ENCODE measurements around the gene ADGRF3.
"Not testable (repeated sequence)": the region's sequence is repeated elsewhere in the genome, so short reads cannot be mapped to it uniquely, and the experiment has no call there.

DNA sequence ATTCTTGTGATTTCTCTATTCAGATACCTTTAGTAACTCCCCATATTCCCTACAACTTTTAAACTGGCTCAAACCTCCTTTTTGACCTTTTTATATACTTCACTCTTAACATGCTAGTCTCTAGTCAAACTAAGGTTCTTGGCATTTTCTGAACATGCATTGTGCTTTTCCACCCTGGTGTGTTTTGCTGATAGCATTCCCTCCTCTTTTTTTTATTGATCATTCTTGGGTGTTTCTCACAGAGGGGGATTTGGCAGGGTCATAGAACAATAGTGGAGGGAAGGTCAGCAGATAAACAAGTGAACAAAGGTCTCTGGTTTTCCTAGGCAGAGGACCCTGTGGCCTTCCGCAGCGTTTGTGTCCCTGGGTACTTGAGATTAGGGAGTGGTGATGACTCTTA lies 23.1 kb upstream of the ADGRF3 start:
- TF ChIP-seq, protein P1, sequence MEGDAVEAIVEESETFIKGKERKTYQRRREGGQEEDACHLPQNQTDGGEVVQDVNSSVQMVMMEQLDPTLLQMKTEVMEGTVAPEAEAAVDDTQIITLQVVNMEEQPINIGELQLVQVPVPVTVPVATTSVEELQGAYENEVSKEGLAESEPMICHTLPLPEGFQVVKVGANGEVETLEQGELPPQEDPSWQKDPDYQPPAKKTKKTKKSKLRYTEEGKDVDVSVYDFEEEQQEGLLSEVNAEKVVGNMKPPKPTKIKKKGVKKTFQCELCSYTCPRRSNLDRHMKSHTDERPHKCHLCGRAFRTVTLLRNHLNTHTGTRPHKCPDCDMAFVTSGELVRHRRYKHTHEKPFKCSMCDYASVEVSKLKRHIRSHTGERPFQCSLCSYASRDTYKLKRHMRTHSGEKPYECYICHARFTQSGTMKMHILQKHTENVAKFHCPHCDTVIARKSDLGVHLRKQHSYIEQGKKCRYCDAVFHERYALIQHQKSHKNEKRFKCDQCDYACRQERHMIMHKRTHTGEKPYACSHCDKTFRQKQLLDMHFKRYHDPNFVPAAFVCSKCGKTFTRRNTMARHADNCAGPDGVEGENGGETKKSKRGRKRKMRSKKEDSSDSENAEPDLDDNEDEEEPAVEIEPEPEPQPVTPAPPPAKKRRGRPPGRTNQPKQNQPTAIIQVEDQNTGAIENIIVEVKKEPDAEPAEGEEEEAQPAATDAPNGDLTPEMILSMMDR (IDR thresholded peaks at IDR 0.05) = not testable (repeated sequence)
- not testable (repeated sequence) for TF ChIP-seq ZFX (IDR thresholded peaks at IDR 0.05; ENCODE audit: borderline replicate concordance)
